OCI-LY1 (cell line): Measurements from ENCODE around the gene MICALL2.

Source experiments
- CTCF ChIP-seq: fragments of 200-600 bp; sonication (generic), shearing (Covaris generic); IDR thresholded peaks from 2 replicates; pipeline ENCODE4 v1.5.1; 2017; ENCODE audit warnings: mild to moderate bottlenecking, antibody characterized with exemption, low read length, moderate library complexity, mixed read lengths
- EZH2 ChIP-seq: fragments of 200-600 bp; sonication (generic), shearing (Covaris generic); IDR thresholded peaks from 2 replicates; pipeline ENCODE4 v1.8.0; 2017; ENCODE audit warnings: borderline replicate concordance, mixed run types, mild to moderate bottlenecking, antibody characterized with exemption, low read length, moderate library complexity, mixed read lengths

- TF ChIP-seq CTCF (no peak), EZH2 (no peak)
These were observed 48.3 kb downstream of the MICALL2 start for GRCh38 chr7:1410992-1411391.
